Body of pancreas (tissue), 4 donors: Measurements from ENCODE around the gene ZNF341. TPM values are rescaled to one million over a fixed set of nuclear protein-coding genes. Genes with fewer than 3 reads are reported as not detected.
"Not testable (repeated sequence)": the region's sequence is repeated elsewhere in the genome, so short reads cannot be mapped to it uniquely, and the experiment has no call there.

ENCODE experiments used
- ATAC-seq: fragments of 150-250 bp; one replicate; pipeline ENCODE4 v1.9.1; 2016
- DNase-seq, 4 donors: peaks; one replicate each; pipeline ENCODE4 v3.0.0-alpha.2; 2019
- H3K27ac ChIP-seq, 4 donors: fragments of 200-600 bp; sonication (generic); 1 replicate in 3 of 4; 2 replicates in 1 of 4; pipeline versions ENCODE4 v1.5.1 to v1.6.1; 2016 to 2019; ENCODE audit warnings: mild to moderate bottlenecking in 1 of 4, mixed read lengths in 1 of 4, moderate library complexity in 1 of 4
- H3K27me3 ChIP-seq, 2 donors: fragments of 200-600 bp; sonication (generic); one replicate each; pipeline ENCODE4 v1.6.0; 2016; ENCODE audit warnings: mild to moderate bottlenecking in 1 of 2
- H3K36me3 ChIP-seq, 2 donors: fragments of 200-600 bp; sonication (generic); replicated peaks in 1 of 2; 2 replicates each; pipeline ENCODE4 v1.5.1; 2016; ENCODE audit warnings: low read depth in 2 of 2; ENCODE audit not compliant: insufficient read depth in 1 of 2
- H3K4me1 ChIP-seq: fragments of 200-600 bp; sonication (generic); one replicate; pipeline ENCODE4 v1.6.0; 2016
- H3K4me3 ChIP-seq, 2 donors: fragments of 200-600 bp; sonication (generic); 1 replicate in 1 of 2; 2 replicates in 1 of 2; pipeline ENCODE4 v1.5.1; 2016 to 2019
- H3K9me3 ChIP-seq, 3 donors: fragments of 200-600 bp; sonication (generic); 1 replicate in 2 of 3; 2 replicates in 1 of 3; pipeline ENCODE4 v1.5.1; 2016
- CTCF ChIP-seq, 7 experiments: fragments of 450-650 bp in 4 of 7; fragments of 200-600 bp in 3 of 7; sonication (generic) in 3 of 7; IDR thresholded peaks; one replicate each; pipeline ENCODE4 v1.5.1; 2016 to 2019; ENCODE audit warnings: antibody characterized with exemption in 7 of 7
- POLR2A ChIP-seq, 3 donors: fragments of 450-650 bp; IDR thresholded peaks; one replicate each; pipeline ENCODE4 v1.6.1; 2016; ENCODE audit warnings: antibody characterized with exemption in 3 of 3, mild to moderate bottlenecking in 2 of 3
- WGBS, 2 donors: methylation state at CpG; one replicate each; pipeline ENCODE4 v1.1.5; 2017; 5-methylcytosine and 5-hydroxymethylcytosine counted together
- intact Hi-C: fragments of 100-400 bp; cut with DNase I; formaldehyde crosslinking; loops from one replicate; pipeline ENCODE4 v1.15.1; 2023
- total RNA-seq, 2 donors: library from RNA; depleted of rRNA; stranded (reverse); fragments of >200 nt; gene quantifications; one replicate each; pipeline ENCODE4 v1.1.0, GENCODE V29; 2016

ZNF341 gene
- total RNA-seq, 2 donors from 2014 or later: 0.33 to 0.78 TPM

DNA sequence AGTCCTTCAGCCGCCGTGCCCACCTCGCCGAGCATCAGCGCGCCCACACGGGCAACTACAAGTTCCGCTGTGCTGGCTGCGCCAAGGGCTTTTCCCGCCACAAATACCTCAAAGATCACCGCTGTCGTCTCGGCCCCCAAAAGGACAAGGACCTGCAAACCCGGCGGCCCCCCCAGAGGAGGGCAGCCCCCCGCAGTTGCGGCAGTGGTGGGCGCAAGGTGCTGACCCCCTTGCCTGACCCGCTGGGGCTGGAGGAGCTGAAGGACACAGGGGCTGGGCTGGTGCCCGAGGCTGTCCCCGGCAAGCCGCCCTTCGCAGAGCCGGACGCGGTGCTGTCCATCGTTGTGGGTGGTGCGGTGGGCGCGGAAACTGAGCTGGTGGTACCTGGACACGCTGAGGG is 59.2 kb downstream of the ZNF341 start:
- no peaks in the 10 kb centered on the region for H3K36me3 ChIP-seq
- peaks cover 53% of the 10 kb centered on the region for H3K4me1 ChIP-seq
- intact Hi-C loops: no loop called here
- peak overlapping the region in 3 of 4 donors; percentile 62 to 77 (median 64) for H3K27ac ChIP-seq
- WGBS, 2 donors: 85% methylated on average over 30 of the region's 31 CpGs; no CpG with 5 or more reads in 1 of the 2 donors
- H3K4me3 ChIP-seq: no peak overlapping the region
- ATAC-seq: no peak
- no peaks in the 10 kb centered on the region for H3K9me3 ChIP-seq
- TF ChIP-seq CTCF (IDR thresholded peaks at IDR 0.05): no peak
- no peak for TF ChIP-seq POLR2A (IDR thresholded peaks at IDR 0.05)
- no peaks in the 10 kb centered on the region for H3K27me3 ChIP-seq
- DNase-seq: no peak

DNA sequence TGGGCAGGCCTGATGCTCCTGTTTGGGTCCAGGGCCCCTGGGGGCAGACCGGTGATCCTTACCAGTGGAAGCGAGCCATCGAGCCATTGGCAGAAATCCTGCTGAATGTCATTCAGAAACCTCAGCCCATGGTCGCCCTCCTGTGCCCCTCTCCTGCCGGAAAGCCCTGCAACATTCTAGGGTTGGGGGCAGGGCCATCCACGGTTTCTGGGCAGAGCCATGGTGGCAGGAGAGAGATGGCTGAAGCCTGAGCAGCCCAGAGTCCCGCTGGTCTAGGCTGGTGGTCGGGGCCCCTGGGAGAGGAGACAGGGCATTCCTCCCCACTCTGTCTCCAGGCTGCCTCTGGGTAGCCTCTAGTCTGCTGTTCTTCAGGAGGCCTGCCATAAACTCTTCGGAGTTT is 59.7 kb downstream of the ZNF341 start:
- TF ChIP-seq POLR2A (IDR thresholded peaks at IDR 0.05): no peak
- TF ChIP-seq CTCF (IDR thresholded peaks at IDR 0.05): no peak
- Histone ChIP-seq H3K4me1 (peaks cover 58% of the 10 kb centered on the region), H3K9me3 (no peaks in the 10 kb centered on the region), H3K4me3 (no peak overlapping the region), H3K27me3 (no peaks in the 10 kb centered on the region), H3K27ac (no peak overlapping the region), H3K36me3 (no peaks in the 10 kb centered on the region)
- 83 to 89% methylated on average over 4 to 7 of the region's 9 CpGs for WGBS, 2 donors
- ATAC-seq: no peak
- intact Hi-C loops: no loop called here
- DNase-seq: no peak

DNA sequence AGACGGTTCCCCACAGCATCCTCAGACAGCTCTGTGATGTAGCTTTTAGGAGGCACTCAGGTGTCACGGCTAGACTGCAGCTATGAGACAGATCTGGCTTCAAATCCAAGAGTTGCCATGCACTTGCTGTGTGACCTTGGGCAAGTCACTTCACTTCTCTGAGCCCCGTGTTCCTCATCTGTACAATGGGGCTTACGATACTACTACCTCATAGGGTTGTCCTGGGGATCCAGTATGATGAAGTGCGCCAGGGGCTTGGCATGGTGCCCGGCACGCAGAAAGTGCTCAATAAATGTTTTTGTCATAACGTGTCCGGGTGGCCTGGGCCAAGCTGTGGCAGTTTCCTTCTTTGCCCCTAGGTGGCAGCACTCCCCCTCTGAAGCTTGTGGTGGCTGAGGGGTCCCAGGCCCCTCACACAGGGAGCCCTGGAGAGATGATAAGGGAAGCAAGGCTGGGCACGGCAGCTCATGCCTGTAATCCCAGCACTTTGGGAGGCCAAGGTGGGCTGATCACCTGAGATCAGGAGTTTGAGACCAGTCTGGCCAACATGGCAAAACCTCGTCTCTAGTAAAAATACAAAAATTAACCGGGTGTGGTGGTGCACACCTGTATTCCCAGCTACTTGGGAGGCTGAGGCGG is 60.3 kb downstream of the ZNF341 start:
- H3K27me3 ChIP-seq: no peaks in the 10 kb centered on the region
- no peak for TF ChIP-seq POLR2A (IDR thresholded peaks at IDR 0.05)
- TF ChIP-seq CTCF (IDR thresholded peaks at IDR 0.05): peak; percentile 51 to 76 (median 68)
- no peak overlapping the region for H3K27ac ChIP-seq
- DNase-seq: peak; percentile 36 to 61 (median 55)
- H3K4me3 ChIP-seq: no peak overlapping the region
- 52 to 58% methylated on average over 11 to 13 of the region's 13 CpGs for WGBS, 2 donors
- H3K9me3 ChIP-seq: no peaks in the 10 kb centered on the region
- no peak for ATAC-seq
- peaks cover 63% of the 10 kb centered on the region for H3K4me1 ChIP-seq
- intact Hi-C loops: no loop called here
- H3K36me3 ChIP-seq: no peaks in the 10 kb centered on the region

- Histone ChIP-seq H3K4me1 (peaks cover 65% of the 10 kb centered on the region), H3K27ac (peak overlapping the region in 1 of 4 donors; percentile 13)
- ATAC-seq, DNase-seq, H3K27me3 ChIP-seq, H3K36me3 ChIP-seq, H3K9me3 ChIP-seq, H3K4me3 ChIP-seq, intact Hi-C loops: not testable (repeated sequence)
- 60 to 67% methylated on average over 3 of the region's 3 CpGs for WGBS, 2 donors
Observed at GRCh38 chr20:33792598-33792989, 60.8 kb downstream of the ZNF341 start.

- H3K27ac ChIP-seq: peak overlapping the region in 1 of 4 donors; percentile 13
- H3K36me3 ChIP-seq: no peaks in the 10 kb centered on the region
- peaks cover 65% of the 10 kb centered on the region for H3K4me1 ChIP-seq
- ATAC-seq (no peak), DNase-seq (peak in 1 of 4 donors; percentile 50)
- intact Hi-C loops: no loop called here
- no peak overlapping the region for H3K4me3 ChIP-seq
- no peaks in the 10 kb centered on the region for H3K27me3 ChIP-seq
- WGBS, 2 donors: 54 to 74% methylated on average over 21 of the region's 21 CpGs
- no peak for TF ChIP-seq POLR2A (IDR thresholded peaks at IDR 0.05)
- no peak for TF ChIP-seq CTCF (IDR thresholded peaks at IDR 0.05)
- no peaks in the 10 kb centered on the region for H3K9me3 ChIP-seq
Observed at GRCh38 chr20:33793011-33793931, 61.5 kb downstream of the ZNF341 start.
